Subcutaneous adipose tissue (tissue), 4 donors: ENCODE data around the gene KRTAP19-4. TPM values are rescaled to one million over a fixed set of nuclear protein-coding genes. Genes with fewer than 3 reads are reported as not detected.

Source experiments
- small RNA-seq: library from RNA; depleted of rRNA; stranded (forward); fragments of <200 nt; gene quantifications from one replicate; pipeline ENCODE3, GENCODE V24; 2016
- total RNA-seq, 4 donors: library from RNA; depleted of rRNA; stranded (reverse); fragments of >200 nt; gene quantifications; one replicate each; pipeline ENCODE4 v1.1.0, GENCODE V29; 2016
- TF ChIP-seq, protein P1 (sequence below): fragments of 450-650 bp; IDR thresholded peaks from one replicate; pipeline ENCODE4 v1.5.1; 2016; ENCODE audit warnings: low read depth, mild to moderate bottlenecking, control low read depth, antibody characterized with exemption, moderate library complexity

Gene KRTAP19-4
- total RNA-seq, 4 donors from 2014 or later, result not detected

DNA sequence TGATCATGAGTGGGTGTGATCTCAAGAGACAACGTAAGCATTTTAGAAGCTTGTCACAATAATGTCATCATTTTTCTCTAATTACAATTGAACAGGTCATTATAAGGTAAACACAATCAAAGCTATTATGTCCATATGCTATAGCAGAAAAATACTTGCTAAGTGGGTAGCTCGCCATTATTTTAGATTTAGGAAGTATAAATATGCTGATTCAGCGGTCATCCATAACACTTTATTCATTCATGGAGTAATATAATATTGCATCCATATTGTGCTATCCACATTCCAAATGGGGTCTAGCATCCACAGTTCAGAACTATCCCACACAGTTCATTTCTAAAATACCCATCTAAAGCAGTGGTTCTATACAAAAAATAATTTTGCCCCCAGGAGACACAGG is 48.5 kb downstream of the KRTAP19-4 start:
- TF ChIP-seq, protein P1, sequence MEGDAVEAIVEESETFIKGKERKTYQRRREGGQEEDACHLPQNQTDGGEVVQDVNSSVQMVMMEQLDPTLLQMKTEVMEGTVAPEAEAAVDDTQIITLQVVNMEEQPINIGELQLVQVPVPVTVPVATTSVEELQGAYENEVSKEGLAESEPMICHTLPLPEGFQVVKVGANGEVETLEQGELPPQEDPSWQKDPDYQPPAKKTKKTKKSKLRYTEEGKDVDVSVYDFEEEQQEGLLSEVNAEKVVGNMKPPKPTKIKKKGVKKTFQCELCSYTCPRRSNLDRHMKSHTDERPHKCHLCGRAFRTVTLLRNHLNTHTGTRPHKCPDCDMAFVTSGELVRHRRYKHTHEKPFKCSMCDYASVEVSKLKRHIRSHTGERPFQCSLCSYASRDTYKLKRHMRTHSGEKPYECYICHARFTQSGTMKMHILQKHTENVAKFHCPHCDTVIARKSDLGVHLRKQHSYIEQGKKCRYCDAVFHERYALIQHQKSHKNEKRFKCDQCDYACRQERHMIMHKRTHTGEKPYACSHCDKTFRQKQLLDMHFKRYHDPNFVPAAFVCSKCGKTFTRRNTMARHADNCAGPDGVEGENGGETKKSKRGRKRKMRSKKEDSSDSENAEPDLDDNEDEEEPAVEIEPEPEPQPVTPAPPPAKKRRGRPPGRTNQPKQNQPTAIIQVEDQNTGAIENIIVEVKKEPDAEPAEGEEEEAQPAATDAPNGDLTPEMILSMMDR, result no peak

DNA sequence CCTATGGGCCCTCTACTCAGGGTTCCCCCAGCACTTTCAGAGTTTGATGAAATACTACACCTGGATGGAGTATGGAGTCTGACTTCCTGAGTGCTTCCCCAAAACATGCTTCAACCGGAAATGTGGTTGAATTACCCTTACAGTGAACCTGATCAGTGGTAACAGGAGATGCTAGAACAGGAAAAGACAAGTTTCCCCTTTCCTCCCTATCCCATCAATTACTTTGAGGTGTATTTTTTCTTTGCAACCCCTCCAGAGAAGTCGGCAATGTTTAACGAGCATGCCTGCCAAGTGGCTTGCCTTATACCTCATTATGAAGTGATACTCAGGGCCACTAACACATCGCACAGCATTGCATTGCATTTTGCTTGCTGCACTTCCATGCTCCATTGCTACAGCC is 49.9 kb downstream of the KRTAP19-4 start:
- TF ChIP-seq, protein P1, result no peak

Small RNA genes within 50 kb of the gene (small RNA-seq; reads per million reads assigned to genes)
- gene AP000567.1 (not detected), gene KRTAP19-10P (not detected), gene KRTAP19-11P (not detected), gene KRTAP19-9P (not detected)

Other genes with a start within 250 kb of the KRTAP19-4 start
- not detected for gene KRTAP24-1, start 214.2 kb downstream of the KRTAP19-4 start, total RNA-seq
- gene KRTAP25-1, start 207.7 kb downstream of the KRTAP19-4 start, total RNA-seq, result not detected
- not detected for gene KRTAP26-1, start 176.8 kb downstream of the KRTAP19-4 start, total RNA-seq
- gene KRTAP27-1, start 159.5 kb downstream of the KRTAP19-4 start, total RNA-seq, result not detected
- not detected for gene KRTAP23-1, start 148.6 kb downstream of the KRTAP19-4 start, total RNA-seq
- not detected for gene KRTAP13-2, start 124.9 kb downstream of the KRTAP19-4 start, total RNA-seq
- gene KRTAP13-1, start 101.1 kb downstream of the KRTAP19-4 start, total RNA-seq, result not detected
- gene KRTAP13-3, start 71.2 kb downstream of the KRTAP19-4 start, total RNA-seq, result not detected
- gene KRTAP13-4, start 66.9 kb downstream of the KRTAP19-4 start, total RNA-seq, result not detected
- not detected for gene KRTAP15-1, start 56.9 kb downstream of the KRTAP19-4 start, total RNA-seq
- gene KRTAP19-1, start 16.8 kb downstream of the KRTAP19-4 start, total RNA-seq, result not detected
- not detected for gene KRTAP19-2, start 9.7 kb downstream of the KRTAP19-4 start, total RNA-seq
- not detected for gene KRTAP19-3, start 5.2 kb downstream of the KRTAP19-4 start, total RNA-seq
- gene KRTAP19-5, start 5.0 kb upstream of the KRTAP19-4 start, total RNA-seq, result not detected
- not detected for gene KRTAP19-6, start 44.7 kb upstream of the KRTAP19-4 start, total RNA-seq
- gene KRTAP19-7, start 64.1 kb upstream of the KRTAP19-4 start, total RNA-seq, result not detected
- not detected for gene KRTAP22-2, start 93.2 kb upstream of the KRTAP19-4 start, total RNA-seq
- gene KRTAP6-3, start 95.3 kb upstream of the KRTAP19-4 start, total RNA-seq, result not detected
- not detected for gene KRTAP6-2, start 101.7 kb upstream of the KRTAP19-4 start, total RNA-seq
- gene KRTAP22-1, start 103.9 kb upstream of the KRTAP19-4 start, total RNA-seq, result not detected
- gene KRTAP6-1, start 116.8 kb upstream of the KRTAP19-4 start, total RNA-seq, result not detected
- gene KRTAP20-1, start 119.3 kb upstream of the KRTAP19-4 start, total RNA-seq, result not detected
- gene KRTAP20-4, start 123.5 kb upstream of the KRTAP19-4 start, total RNA-seq, result not detected
- not detected for gene KRTAP20-2, start 138.0 kb upstream of the KRTAP19-4 start, total RNA-seq
- gene KRTAP20-3, start 145.7 kb upstream of the KRTAP19-4 start, total RNA-seq, result not detected
- not detected for gene KRTAP21-3, start 221.6 kb upstream of the KRTAP19-4 start, total RNA-seq